Measurements from ENCODE around the gene NTF3.

Gene NTF3

GRCh38 chr12:5458229-5459050 lies 26.5 kb downstream of the NTF3 start:
- H3K4me2 ChIP-seq (ENCODE audit: low read length) = no peak overlapping the region
- H3K9me3 ChIP-seq (ENCODE audit: insufficient read depth, low read length) = no peaks in the 10 kb centered on the region
- peaks cover 3% of the 10 kb centered on the region for H3K27me3 ChIP-seq (ENCODE audit: low read depth, low read length)
- TF ChIP-seq CTCF (IDR thresholded peaks at IDR 0.05; ENCODE audit: low read depth, low read length) (no peak), EZH2phosphoT487 (IDR thresholded peaks at IDR 0.05; ENCODE audit: low read depth) (no peak)
- H3K9ac ChIP-seq (ENCODE audit: low read length) = no peak overlapping the region
- H3K36me3 ChIP-seq (replicated peaks; ENCODE audit: low read depth, low read length) = no peaks in the 10 kb centered on the region
- H4K20me1 ChIP-seq (ENCODE audit: insufficient read depth, low read length) = no peaks in the 10 kb centered on the region
- H3K79me2 ChIP-seq (ENCODE audit: low read length) = no peaks in the 10 kb centered on the region
- H3K4me3 ChIP-seq (ENCODE audit: low read length) = no peak overlapping the region
- H3K27ac ChIP-seq (ENCODE audit: low read length) = no peak overlapping the region
- no peaks in the 10 kb centered on the region for H3K4me1 ChIP-seq (ENCODE audit: low read length)
- H2AFZ ChIP-seq (ENCODE audit: low read depth, low read length) = no peak overlapping the region

- Histone ChIP-seq H3K27me3 (ENCODE audit: low read depth, low read length) (peaks cover 3% of the 10 kb centered on the region), H3K27ac (ENCODE audit: low read length) (no peak overlapping the region), H3K36me3 (replicated peaks; ENCODE audit: low read depth, low read length) (no peaks in the 10 kb centered on the region), H3K4me3 (ENCODE audit: low read length) (no peak overlapping the region), H3K79me2 (ENCODE audit: low read length) (no peaks in the 10 kb centered on the region), H3K9ac (ENCODE audit: low read length) (no peak overlapping the region), H3K4me2 (ENCODE audit: low read length) (no peak overlapping the region), H4K20me1 (ENCODE audit: insufficient read depth, low read length) (no peaks in the 10 kb centered on the region), H3K4me1 (ENCODE audit: low read length) (no peaks in the 10 kb centered on the region), H3K9me3 (ENCODE audit: insufficient read depth, low read length) (no peaks in the 10 kb centered on the region), H2AFZ (ENCODE audit: low read depth, low read length) (no peak overlapping the region)
- TF ChIP-seq CTCF (IDR thresholded peaks at IDR 0.05; ENCODE audit: low read depth, low read length) (no peak), EZH2phosphoT487 (IDR thresholded peaks at IDR 0.05; ENCODE audit: low read depth) (no peak)
These were observed 27.3 kb downstream of the NTF3 start for GRCh38 chr12:5459051-5459782.

GRCh38 chr12:5460817-5461216 lies 28.9 kb downstream of the NTF3 start:
- Histone ChIP-seq H3K36me3 (replicated peaks; ENCODE audit: low read depth, low read length) (no peaks in the 10 kb centered on the region), H3K9me3 (ENCODE audit: insufficient read depth, low read length) (no peaks in the 10 kb centered on the region)

More at GRCh38 chr12:5460817-5461216, 28.9 kb downstream of the NTF3 start:
- TF ChIP-seq EZH2phosphoT487 (IDR thresholded peaks at IDR 0.05; ENCODE audit: low read depth) = no peak
- TF ChIP-seq CTCF (IDR thresholded peaks at IDR 0.05; ENCODE audit: low read depth, low read length) = no peak
- no peak overlapping the region for H3K4me2 ChIP-seq (ENCODE audit: low read length)
- H3K79me2 ChIP-seq (ENCODE audit: low read length) = no peaks in the 10 kb centered on the region
- H3K27me3 ChIP-seq (ENCODE audit: low read depth, low read length) = peaks cover 15% of the 10 kb centered on the region
- H4K20me1 ChIP-seq (ENCODE audit: insufficient read depth, low read length) = no peaks in the 10 kb centered on the region
- H3K27ac ChIP-seq (ENCODE audit: low read length) = no peak overlapping the region
- no peak overlapping the region for H3K4me3 ChIP-seq (ENCODE audit: low read length)
- no peaks in the 10 kb centered on the region for H3K4me1 ChIP-seq (ENCODE audit: low read length)
- H3K9ac ChIP-seq (ENCODE audit: low read length) = no peak overlapping the region
- no peak overlapping the region for H2AFZ ChIP-seq (ENCODE audit: low read depth, low read length)
